Ishikawa (cell line): ENCODE data around the gene SV2A.

Experiments used
- CEBPB ChIP-seq: IDR thresholded peaks from 2 replicates; pipeline ENCODE4 v1.6.1; 2012
- CREB1 ChIP-seq: IDR thresholded peaks from 2 replicates; pipeline ENCODE4 v1.6.1; 2012; ENCODE audit warnings: low read depth
- EGR1 ChIP-seq: IDR thresholded peaks from 2 replicates; pipeline ENCODE4 v1.6.1; 2012
- EP300 ChIP-seq: IDR thresholded peaks from 2 replicates; pipeline ENCODE4 v1.6.1; 2012; ENCODE audit warnings: borderline replicate concordance
- FOXM1 ChIP-seq: IDR thresholded peaks from 2 replicates; pipeline ENCODE4 v1.6.1; 2012; ENCODE audit warnings: low read depth, borderline replicate concordance
- NFIC ChIP-seq: IDR thresholded peaks from 2 replicates; pipeline ENCODE4 v1.6.1; 2012
- RAD21 ChIP-seq: IDR thresholded peaks from 2 replicates; pipeline ENCODE4 v1.6.1; 2012; ENCODE audit warnings: low read depth
- TAF1 ChIP-seq: IDR thresholded peaks from 2 replicates; pipeline ENCODE4 v1.6.1; 2012; ENCODE audit warnings: low read depth, mild to moderate bottlenecking
- TCF12 ChIP-seq: IDR thresholded peaks from 2 replicates; pipeline ENCODE4 v1.6.1; 2012; ENCODE audit warnings: low read depth
- TEAD4 ChIP-seq: IDR thresholded peaks from 2 replicates; pipeline ENCODE4 v1.6.1; 2012
- YY1 ChIP-seq: IDR thresholded peaks from 2 replicates; pipeline ENCODE4 v1.6.1; 2012; ENCODE audit warnings: low read depth
- ZBTB7A ChIP-seq: IDR thresholded peaks from 2 replicates; pipeline ENCODE4 v1.6.1; 2012; ENCODE audit warnings: low read depth
- TF ChIP-seq, protein P1 (sequence below): IDR thresholded peaks from 2 replicates; pipeline ENCODE4 v1.6.1; 2012
- TF ChIP-seq, protein P2 (sequence below): IDR thresholded peaks from 2 replicates; pipeline ENCODE4 v1.6.1; 2012; ENCODE audit warnings: low read depth, mild to moderate bottlenecking
- TF ChIP-seq, protein P3 (sequence below): IDR thresholded peaks from 2 replicates; pipeline ENCODE4 v1.6.1; 2012

SV2A gene

DNA sequence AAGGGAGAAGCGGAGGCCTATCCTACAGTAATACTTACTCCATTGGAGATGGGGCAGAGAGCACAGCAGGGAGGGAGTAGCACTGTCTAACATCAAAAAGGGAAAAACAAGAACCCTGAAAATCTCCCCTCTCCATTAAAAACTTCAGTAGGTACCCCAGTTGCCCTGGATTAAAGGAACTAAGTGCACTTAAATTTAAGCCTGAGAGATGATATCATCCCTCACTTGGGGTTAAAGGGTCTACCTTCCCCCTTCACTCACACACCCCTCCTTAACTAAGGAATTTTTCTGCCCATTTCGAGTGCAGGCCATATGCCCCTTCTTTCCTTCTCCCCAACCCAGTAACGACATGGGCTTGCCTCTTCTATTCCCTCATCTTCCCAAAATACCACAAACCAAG, 22.8 kb upstream of the SV2A start:
- TF ChIP-seq EGR1 (no peak), RAD21 (no peak), TCF12 (no peak), FOXM1 (no peak)

DNA sequence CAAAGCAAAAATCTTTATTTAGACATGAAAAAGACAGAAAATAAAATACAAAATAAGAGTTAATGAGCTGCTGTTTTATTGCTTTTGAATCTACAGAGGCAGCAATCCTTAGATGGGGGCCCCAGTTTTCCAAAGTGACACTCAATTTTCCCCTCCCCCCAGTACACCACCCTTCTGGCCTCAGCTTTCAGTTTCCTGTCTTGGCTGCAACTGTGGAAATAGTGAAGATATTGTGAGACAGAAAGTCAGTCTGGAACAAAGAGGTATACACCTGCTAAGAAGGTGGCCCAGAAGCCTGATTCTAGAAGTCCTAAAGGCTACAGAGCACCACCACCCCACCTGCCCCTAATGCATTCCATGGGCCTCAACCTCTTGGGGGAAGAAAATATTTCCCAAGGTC, 20.1 kb upstream of the SV2A start:
- TF ChIP-seq, protein P1, sequence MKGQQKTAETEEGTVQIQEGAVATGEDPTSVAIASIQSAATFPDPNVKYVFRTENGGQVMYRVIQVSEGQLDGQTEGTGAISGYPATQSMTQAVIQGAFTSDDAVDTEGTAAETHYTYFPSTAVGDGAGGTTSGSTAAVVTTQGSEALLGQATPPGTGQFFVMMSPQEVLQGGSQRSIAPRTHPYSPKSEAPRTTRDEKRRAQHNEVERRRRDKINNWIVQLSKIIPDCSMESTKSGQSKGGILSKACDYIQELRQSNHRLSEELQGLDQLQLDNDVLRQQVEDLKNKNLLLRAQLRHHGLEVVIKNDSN: no peak
- no peak for TF ChIP-seq TCF12
- TF ChIP-seq ZBTB7A: no peak
- no peak for TF ChIP-seq NFIC
- TF ChIP-seq, protein P2, sequence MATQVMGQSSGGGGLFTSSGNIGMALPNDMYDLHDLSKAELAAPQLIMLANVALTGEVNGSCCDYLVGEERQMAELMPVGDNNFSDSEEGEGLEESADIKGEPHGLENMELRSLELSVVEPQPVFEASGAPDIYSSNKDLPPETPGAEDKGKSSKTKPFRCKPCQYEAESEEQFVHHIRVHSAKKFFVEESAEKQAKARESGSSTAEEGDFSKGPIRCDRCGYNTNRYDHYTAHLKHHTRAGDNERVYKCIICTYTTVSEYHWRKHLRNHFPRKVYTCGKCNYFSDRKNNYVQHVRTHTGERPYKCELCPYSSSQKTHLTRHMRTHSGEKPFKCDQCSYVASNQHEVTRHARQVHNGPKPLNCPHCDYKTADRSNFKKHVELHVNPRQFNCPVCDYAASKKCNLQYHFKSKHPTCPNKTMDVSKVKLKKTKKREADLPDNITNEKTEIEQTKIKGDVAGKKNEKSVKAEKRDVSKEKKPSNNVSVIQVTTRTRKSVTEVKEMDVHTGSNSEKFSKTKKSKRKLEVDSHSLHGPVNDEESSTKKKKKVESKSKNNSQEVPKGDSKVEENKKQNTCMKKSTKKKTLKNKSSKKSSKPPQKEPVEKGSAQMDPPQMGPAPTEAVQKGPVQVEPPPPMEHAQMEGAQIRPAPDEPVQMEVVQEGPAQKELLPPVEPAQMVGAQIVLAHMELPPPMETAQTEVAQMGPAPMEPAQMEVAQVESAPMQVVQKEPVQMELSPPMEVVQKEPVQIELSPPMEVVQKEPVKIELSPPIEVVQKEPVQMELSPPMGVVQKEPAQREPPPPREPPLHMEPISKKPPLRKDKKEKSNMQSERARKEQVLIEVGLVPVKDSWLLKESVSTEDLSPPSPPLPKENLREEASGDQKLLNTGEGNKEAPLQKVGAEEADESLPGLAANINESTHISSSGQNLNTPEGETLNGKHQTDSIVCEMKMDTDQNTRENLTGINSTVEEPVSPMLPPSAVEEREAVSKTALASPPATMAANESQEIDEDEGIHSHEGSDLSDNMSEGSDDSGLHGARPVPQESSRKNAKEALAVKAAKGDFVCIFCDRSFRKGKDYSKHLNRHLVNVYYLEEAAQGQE: no peak
- no peak for TF ChIP-seq RAD21
- TF ChIP-seq TAF1: no peak
- TF ChIP-seq CEBPB: no peak
- TF ChIP-seq TEAD4: no peak
- no peak for TF ChIP-seq FOXM1
- TF ChIP-seq CREB1: no peak
- TF ChIP-seq YY1: no peak
- TF ChIP-seq, protein P3, sequence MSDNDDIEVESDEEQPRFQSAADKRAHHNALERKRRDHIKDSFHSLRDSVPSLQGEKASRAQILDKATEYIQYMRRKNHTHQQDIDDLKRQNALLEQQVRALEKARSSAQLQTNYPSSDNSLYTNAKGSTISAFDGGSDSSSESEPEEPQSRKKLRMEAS: no peak
- TF ChIP-seq EGR1: no peak

DNA sequence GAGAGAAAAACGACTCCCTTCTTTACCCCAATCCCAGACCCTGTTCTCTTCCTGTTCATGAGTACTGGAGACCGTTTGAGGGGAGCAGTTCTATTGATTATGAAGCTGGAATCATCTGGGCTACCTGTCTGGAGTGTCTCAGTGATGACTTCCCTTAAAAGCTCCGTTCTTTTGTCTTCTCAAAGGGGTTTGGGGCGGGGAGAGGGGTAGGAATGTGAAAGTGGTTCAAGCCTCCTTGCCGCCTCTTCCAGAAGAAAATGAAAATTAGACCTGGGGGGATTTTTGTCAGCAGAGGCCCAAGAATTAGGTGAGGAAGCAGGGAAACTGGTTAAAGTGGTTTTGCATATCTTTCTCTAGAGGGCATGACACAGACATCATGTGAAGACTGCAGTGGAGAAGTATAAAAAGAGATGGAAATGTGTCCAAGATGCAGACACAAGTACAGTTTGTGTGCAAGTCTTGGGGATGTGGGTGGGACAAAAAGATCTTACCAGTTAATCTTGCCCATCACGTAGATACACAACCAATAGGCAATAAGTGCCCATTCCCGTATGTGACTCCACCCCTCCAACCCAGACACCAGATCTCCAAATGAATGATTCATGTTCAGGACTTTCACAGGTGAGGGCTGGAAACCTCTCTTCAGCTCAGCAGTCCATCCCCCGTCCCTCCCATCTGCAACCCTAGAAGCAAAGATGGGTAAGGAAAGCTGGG, 19.5 kb upstream of the SV2A start:
- TF ChIP-seq CEBPB (no peak), CREB1 (no peak), EP300 (no peak), ZBTB7A (no peak), NFIC (no peak), EGR1 (no peak), TCF12 (no peak), RAD21 (no peak), TEAD4 (no peak), FOXM1 (no peak), TAF1 (no peak), YY1 (no peak)
- TF ChIP-seq, protein P3: no peak
- TF ChIP-seq, protein P2: no peak
- TF ChIP-seq, protein P1: no peak

DNA sequence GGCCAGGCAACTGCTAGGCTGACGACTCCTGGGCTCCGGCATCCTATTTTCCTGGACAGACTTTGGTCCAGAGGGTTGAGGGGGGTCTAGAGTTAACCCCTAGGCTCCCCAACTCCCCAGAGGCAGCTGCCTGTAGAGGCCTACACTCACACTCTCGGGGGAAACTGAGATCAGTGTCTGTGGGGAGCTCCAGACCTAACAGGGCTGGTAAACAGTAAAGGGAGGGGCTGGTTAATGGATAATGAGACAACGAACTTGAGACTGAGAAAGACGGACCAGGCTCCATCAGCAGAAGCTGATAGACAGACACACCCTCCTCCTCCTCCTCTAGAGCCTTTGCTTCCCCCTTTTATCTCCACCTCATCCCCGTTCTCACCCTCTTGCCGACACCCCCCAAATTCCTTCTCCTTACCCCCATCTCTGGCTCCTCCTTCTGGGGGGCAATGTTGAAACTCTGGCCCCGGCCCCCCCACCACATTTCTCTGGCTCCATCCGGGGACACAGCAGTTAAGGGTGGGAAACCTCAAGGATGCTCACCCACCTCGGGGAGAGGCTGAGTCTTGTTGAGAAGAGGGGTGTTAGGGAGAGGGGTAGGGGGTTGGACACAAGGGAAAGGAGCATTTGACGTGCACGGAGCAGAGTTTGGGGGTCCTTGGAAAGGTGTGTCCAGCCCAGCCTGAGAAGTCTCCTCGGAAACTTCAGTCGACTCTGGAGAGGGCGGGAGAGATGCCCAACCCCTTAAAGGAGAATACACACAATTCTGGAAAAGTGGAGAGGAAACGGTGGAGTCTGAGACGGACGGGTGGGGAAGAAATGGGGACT, 18.7 kb upstream of the SV2A start, which contains the start of gene MTMR11:
MTMR11 (minus strand) TSS at position 710 of the 822 bp plus-strand sequence; CDS start at position 478, 232 bp downstream.
- TF ChIP-seq TEAD4 (no peak), ZBTB7A (0 out of 2 replicates have a peak, but pooled peaks have one; percentile 56), CEBPB (no peak), EGR1 (no peak), YY1 (no peak), TCF12 (no peak)
- TF ChIP-seq, protein P3: no peak

DNA sequence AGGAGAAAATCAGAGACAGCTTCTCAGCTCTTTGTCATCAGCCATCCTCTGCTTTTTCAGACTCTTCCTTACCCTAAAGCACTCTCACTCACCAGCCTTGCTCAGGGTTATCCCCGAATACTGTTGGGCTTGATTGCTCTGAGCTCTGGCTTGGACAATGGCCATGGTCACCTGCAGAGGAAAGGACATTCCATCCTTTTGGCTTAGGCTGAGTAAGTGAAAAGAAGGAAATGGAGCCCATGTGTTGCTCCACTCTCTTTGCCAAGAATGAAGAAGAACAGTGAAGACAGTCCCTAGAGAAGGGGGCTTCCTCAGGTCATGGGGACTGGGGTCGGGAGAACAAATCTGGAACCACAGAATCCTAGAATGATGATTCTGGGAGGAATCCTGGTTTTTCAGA, 16.7 kb upstream of the SV2A start:
- TF ChIP-seq, protein P2: no peak
- TF ChIP-seq TAF1: no peak
- no peak for TF ChIP-seq EP300
- TF ChIP-seq, protein P1: no peak
- no peak for TF ChIP-seq RAD21
- TF ChIP-seq EGR1: no peak
- no peak for TF ChIP-seq ZBTB7A
- no peak for TF ChIP-seq CREB1
- TF ChIP-seq TEAD4: no peak
- no peak for TF ChIP-seq NFIC
